GM12874 (cell line): ENCODE measurements around the gene MVB12B.

ENCODE experiments used
- CTCF ChIP-seq: IDR thresholded peaks from 2 replicates; pipeline ENCODE4 v1.5.1; 2011; ENCODE audit warnings: low read depth, mild to moderate bottlenecking, control low read depth, low read length, moderate library complexity; ENCODE audit not compliant: insufficient read depth

MVB12B gene

GRCh38 chr9:126533926-126534310 lies 207.3 kb downstream of the MVB12B start:
- TF ChIP-seq CTCF, result no peak

- no peak for TF ChIP-seq CTCF
Measured at GRCh38 chr9:126534431-126535186, 208.0 kb downstream of the MVB12B start.

DNA sequence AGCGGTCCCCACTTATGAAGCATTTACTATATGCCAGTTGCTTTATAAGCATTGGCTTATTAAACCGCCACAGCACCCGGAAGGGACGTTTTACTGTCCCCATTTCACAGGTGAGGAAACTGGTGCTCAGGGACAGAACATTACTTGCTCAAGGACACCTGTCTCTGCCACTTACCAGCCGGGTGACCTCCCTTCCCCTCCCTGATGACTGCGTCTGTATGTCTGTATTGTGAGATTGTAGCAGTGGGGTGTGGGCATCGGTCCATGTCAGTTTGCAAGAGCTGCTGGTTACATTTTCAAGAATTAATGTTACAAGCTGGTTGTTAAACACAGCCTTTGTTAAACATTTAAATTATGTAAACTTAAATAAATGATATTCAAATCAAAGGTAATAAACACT lies 209.5 kb downstream of the MVB12B start:
- TF ChIP-seq CTCF, result no peak

DNA sequence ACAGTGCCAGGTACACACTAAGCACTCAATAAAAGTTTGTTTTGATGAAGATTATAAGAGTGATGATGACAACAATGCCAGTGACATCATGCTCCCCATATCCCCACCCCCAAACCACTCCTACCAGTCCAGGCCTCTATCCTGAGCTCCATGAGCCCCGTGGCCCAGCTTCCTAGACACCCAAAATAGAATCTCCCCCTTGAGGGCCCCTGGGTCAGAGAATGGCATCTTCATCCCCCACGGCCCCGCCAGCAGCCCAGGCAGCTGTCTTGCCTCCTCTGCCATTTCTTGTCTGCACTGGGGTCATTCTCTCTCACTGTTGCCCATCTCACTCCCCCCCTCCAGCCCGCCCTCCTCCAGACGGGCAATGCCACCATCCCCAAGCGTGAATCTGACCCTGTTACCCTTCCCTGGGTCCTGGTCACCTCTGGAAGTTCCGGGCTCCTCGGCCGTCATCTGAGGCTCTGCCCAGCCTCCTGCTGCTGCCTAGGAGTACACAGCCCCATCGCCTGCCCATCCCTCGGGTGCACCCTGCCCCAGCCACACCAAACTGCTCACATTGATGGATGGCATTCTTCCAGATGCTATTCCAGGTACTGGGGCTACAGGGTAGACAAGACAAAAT lies 210.3 kb downstream of the MVB12B start:
- no peak for TF ChIP-seq CTCF

DNA sequence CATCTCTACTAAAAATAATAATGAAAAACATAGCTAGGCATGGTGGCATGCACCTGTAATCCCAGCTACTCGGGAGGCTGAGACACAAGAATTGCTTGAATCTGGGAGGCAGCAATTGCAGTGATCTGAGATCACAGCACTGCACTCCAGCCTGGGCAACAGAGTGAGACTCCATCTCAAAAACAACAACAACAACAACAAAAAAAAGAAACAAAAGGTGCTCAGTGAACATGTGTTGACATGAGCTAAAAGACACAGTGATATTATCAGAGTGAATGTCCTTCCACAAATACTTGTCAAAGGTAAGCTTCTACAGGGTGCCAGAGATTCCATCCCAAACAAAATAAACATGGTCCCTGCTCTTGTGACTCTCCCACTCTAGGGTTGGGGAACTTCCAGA lies 211.9 kb downstream of the MVB12B start:
- TF ChIP-seq CTCF, result no peak

DNA sequence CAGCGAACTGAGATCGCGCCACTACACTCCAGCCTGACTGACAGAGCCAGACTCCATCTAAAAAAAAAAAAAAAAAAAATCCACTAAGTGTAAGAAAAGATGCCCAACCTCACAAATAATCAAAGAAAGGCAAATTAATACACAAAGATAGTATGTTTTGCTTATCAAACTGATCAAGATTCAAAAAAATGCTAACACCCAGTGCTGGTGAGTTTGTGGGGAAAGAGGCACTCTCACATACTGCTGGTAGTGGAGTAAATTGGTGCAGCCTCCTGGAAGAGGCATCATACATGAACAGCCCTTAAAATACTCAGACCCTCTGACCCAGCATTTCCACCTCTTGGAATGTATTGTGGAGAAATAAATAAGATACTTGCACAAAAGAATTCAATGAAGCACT lies 216.9 kb downstream of the MVB12B start:
- no peak for TF ChIP-seq CTCF

GRCh38 chr9:126545106-126545505 lies 218.5 kb downstream of the MVB12B start:
- TF ChIP-seq CTCF, result no peak
